Sigmoid colon (tissue), 7 donors: Measurements from ENCODE around the gene CHTF18. TPM values are rescaled to one million over a fixed set of nuclear protein-coding genes. Genes with fewer than 3 reads are reported as not detected.

ENCODE experiments used
- DNase-seq: peaks from one replicate; pipeline ENCODE4 v3.0.0-alpha.2; 2019
- H3K27ac ChIP-seq, 4 donors: fragments of 200-600 bp; sonication (generic); one replicate each; pipeline ENCODE4 v1.5.1; 2016 to 2019; ENCODE audit warnings: mild to moderate bottlenecking in 1 of 4
- H3K27me3 ChIP-seq, 3 donors: fragments of 200-600 bp; sonication (generic); one replicate each; pipeline ENCODE4 v1.5.1; 2019; ENCODE audit warnings: mild to moderate bottlenecking in 1 of 3
- H3K36me3 ChIP-seq, 4 donors: fragments of 200-600 bp; sonication (generic); one replicate each; pipeline ENCODE4 v1.5.1; 2016 to 2019
- H3K4me1 ChIP-seq, 4 donors: fragments of 200-600 bp; sonication (generic); one replicate each; pipeline ENCODE4 v1.5.1; 2017 to 2019
- H3K4me3 ChIP-seq, 4 donors: fragments of 200-600 bp; sonication (generic); one replicate each; pipeline ENCODE4 v1.5.1; 2017 to 2019; ENCODE audit warnings: mild to moderate bottlenecking in 2 of 4, moderate library complexity in 1 of 4
- H3K9me3 ChIP-seq, 4 donors: fragments of 200-600 bp in 3 of 4; sonication (generic) in 3 of 4; one replicate each; pipeline versions ENCODE4 v1.5.1 to v1.6.1; 2013 to 2019
- CTCF ChIP-seq, 4 experiments: fragments of 450-650 bp in 3 of 4; fragments of 200-600 bp in 1 of 4; IDR thresholded peaks; one replicate each; pipeline ENCODE4 v1.5.1; 2016 to 2019; ENCODE audit warnings: antibody characterized with exemption in 4 of 4, mild to moderate bottlenecking in 3 of 4, moderate library complexity in 2 of 4
- EP300 ChIP-seq, 4 donors: sonication (generic); formaldehyde crosslinking; IDR thresholded peaks; one replicate each; pipeline ENCODE4 v1.6.1; 2017; ENCODE audit warnings: antibody characterized with exemption in 4 of 4
- POLR2A ChIP-seq, 2 donors: fragments of 450-650 bp; IDR thresholded peaks; one replicate each; pipeline ENCODE4 v1.6.1; 2016; ENCODE audit warnings: antibody characterized with exemption in 2 of 2, mild to moderate bottlenecking in 2 of 2, moderate library complexity in 2 of 2
- POLR2AphosphoS5 ChIP-seq, 4 donors: sonication (generic); formaldehyde crosslinking; IDR thresholded peaks; one replicate each; pipeline ENCODE4 v1.6.1; 2017; ENCODE audit warnings: antibody characterized with exemption in 4 of 4
- WGBS, 2 donors: extraction: QIAGEN DNeasy Blood & Tissue Kit; methylation state at CpG; one replicate each; pipeline ENCODE4 v1.1.7; 2013; 5-methylcytosine and 5-hydroxymethylcytosine counted together
- intact Hi-C: fragments of 100-400 bp; cut with DNase I; formaldehyde crosslinking; loops from one replicate; pipeline ENCODE4 v1.15.1; 2023
- polyA plus RNA-seq, 3 donors: library from polyadenylated mRNA; stranded (reverse); fragments of 200-250 nt; gene quantifications; one replicate each; pipeline ENCODE4 v1.2.3, GENCODE V29; 2013
- total RNA-seq, 4 donors: library from RNA; depleted of rRNA; stranded (reverse); fragments of >200 nt; gene quantifications; one replicate each; pipeline ENCODE4 v1.1.0, GENCODE V29; 2016
- donor health status: healthy with polysubstance abuse.
- donor health status: Bipolar disorder and iron deficiency.
- donor health status: healthy.

CHTF18 gene
- total and polyA plus RNA-seq, 7 donors: 1.8 to 29.2 (median 5.0) TPM

- Histone ChIP-seq H3K9me3 (peaks cover 9 to 23% (median 16%) of the 10 kb centered on the region in 4 donors), H3K27ac (no peak overlapping the region), H3K27me3 (peaks cover 0 to 57% (median 13%) of the 10 kb centered on the region in 3 donors), H3K4me1 (no peaks in the 10 kb centered on the region), H3K36me3 (no peaks in the 10 kb centered on the region), H3K4me3 (no peak overlapping the region)
- TF ChIP-seq POLR2AphosphoS5 (IDR thresholded peaks at IDR 0.05) (no peak), EP300 (IDR thresholded peaks at IDR 0.05) (no peak), CTCF (IDR thresholded peaks at IDR 0.05) (no peak), POLR2A (IDR thresholded peaks at IDR 0.05) (no peak)
- WGBS, 2 donors: 81 to 84% methylated on average over 14 of the region's 14 CpGs
- DNase-seq: no peak
- intact Hi-C loops: no loop called here
Observed at GRCh38 chr16:838741-839140, 50.3 kb downstream of the CHTF18 start.

GRCh38 chr16:839643-840408 is 51.4 kb downstream of the CHTF18 start:
- no peak for DNase-seq

GRCh38 chr16:840561-841454 is 52.4 kb downstream of the CHTF18 start:
- Histone ChIP-seq H3K27me3 (peaks cover 0 to 61% (median 13%) of the 10 kb centered on the region in 3 donors), H3K4me1 (no peaks in the 10 kb centered on the region), H3K27ac (no peak overlapping the region), H3K4me3 (no peak overlapping the region), H3K9me3 (peaks cover 6 to 13% (median 8%) of the 10 kb centered on the region in 4 donors), H3K36me3 (no peaks in the 10 kb centered on the region)
- no peak for DNase-seq
- 57 to 80% methylated on average over 34 of the region's 34 CpGs for WGBS, 2 donors
- intact Hi-C loops: no loop called here
- TF ChIP-seq POLR2AphosphoS5 (IDR thresholded peaks at IDR 0.05) (no peak), POLR2A (IDR thresholded peaks at IDR 0.05) (no peak), CTCF (IDR thresholded peaks at IDR 0.05) (no peak), EP300 (IDR thresholded peaks at IDR 0.05) (no peak)

More at GRCh38 chr16:839643-840408, 51.4 kb downstream of the CHTF18 start:
- intact Hi-C loops: no loop called here
- no peak overlapping the region for H3K27ac ChIP-seq
- peaks cover 0 to 57% (median 13%) of the 10 kb centered on the region in 3 donors for H3K27me3 ChIP-seq
- peaks cover 9 to 19% (median 11%) of the 10 kb centered on the region in 4 donors for H3K9me3 ChIP-seq
- 68 to 75% methylated on average over 24 of the region's 24 CpGs for WGBS, 2 donors
- no peak overlapping the region for H3K4me3 ChIP-seq
- H3K4me1 ChIP-seq: no peaks in the 10 kb centered on the region
- H3K36me3 ChIP-seq: no peaks in the 10 kb centered on the region
- TF ChIP-seq EP300 (IDR thresholded peaks at IDR 0.05): no peak
- no peak for TF ChIP-seq POLR2A (IDR thresholded peaks at IDR 0.05)
- no peak for TF ChIP-seq CTCF (IDR thresholded peaks at IDR 0.05)
- no peak for TF ChIP-seq POLR2AphosphoS5 (IDR thresholded peaks at IDR 0.05)

GRCh38 chr16:841455-842060 is 53.1 kb downstream of the CHTF18 start:
- Histone ChIP-seq H3K36me3 (no peaks in the 10 kb centered on the region), H3K9me3 (peaks cover 0 to 7% (median 2%) of the 10 kb centered on the region in 4 donors), H3K4me3 (no peak overlapping the region), H3K4me1 (no peaks in the 10 kb centered on the region), H3K27me3 (peaks cover 0 to 61% (median 13%) of the 10 kb centered on the region in 3 donors), H3K27ac (no peak overlapping the region)
- 81 to 90% methylated on average over 27 of the region's 27 CpGs for WGBS, 2 donors
- intact Hi-C loops: no loop called here
- no peak for DNase-seq
- no peak for TF ChIP-seq POLR2AphosphoS5 (IDR thresholded peaks at IDR 0.05)
- TF ChIP-seq POLR2A (IDR thresholded peaks at IDR 0.05): no peak
- no peak for TF ChIP-seq CTCF (IDR thresholded peaks at IDR 0.05)
- TF ChIP-seq EP300 (IDR thresholded peaks at IDR 0.05): no peak
